HepG2 (cell line): ENCODE results near the gene PSORS1C1. TPM values are rescaled to one million over a fixed set of nuclear protein-coding genes. Genes with fewer than 3 reads are reported as not detected.

Source experiments
- CC2D1A ChIP-seq: sonication (generic); formaldehyde crosslinking; IDR thresholded peaks from 2 replicates; pipeline ENCODE4 v1.8.1; 2023; ENCODE audit warnings: mild to moderate bottlenecking, missing genetic modification reagents
- CREB1 ChIP-seq, 2 experiments: fragments of 450-650 bp in 1 of 2; IDR thresholded peaks; 2 replicates each; pipeline ENCODE4 v1.6.1; 2016 to 2017; ENCODE audit warnings: control low read depth in 1 of 2, mild to moderate bottlenecking in 1 of 2, missing compliant biosample characterization in 1 of 2, missing genetic modification characterization in 1 of 2
- CREBL2 ChIP-seq: sonication (generic); formaldehyde crosslinking; IDR thresholded peaks from 2 replicates; pipeline ENCODE4 v1.8.1; 2023; ENCODE audit warnings: missing genetic modification reagents, mild to moderate bottlenecking, borderline replicate concordance
- EHMT2 ChIP-seq: fragments of 200-600 bp; sonication (generic); IDR thresholded peaks from 2 replicates; pipeline ENCODE4 v1.7.0; 2017; ENCODE audit warnings: antibody characterized with exemption, low read depth, low read length, borderline replicate concordance
- ELF3 ChIP-seq: IDR thresholded peaks from 2 replicates; pipeline ENCODE4 v1.6.1; 2016; ENCODE audit warnings: missing genetic modification reagents, missing compliant biosample characterization
- ELK4 ChIP-seq: sonication (generic); formaldehyde crosslinking; IDR thresholded peaks from 2 replicates; pipeline ENCODE4 v1.9.0; 2021; ENCODE audit warnings: missing genetic modification reagents, borderline replicate concordance
- GPN1 ChIP-seq: sonication (generic); formaldehyde crosslinking; IDR thresholded peaks from 2 replicates; pipeline ENCODE4 v1.5.1; 2020; ENCODE audit warnings: missing genetic modification reagents, borderline replicate concordance
- LRRFIP1 ChIP-seq: sonication (generic); formaldehyde crosslinking; conservative IDR thresholded peaks from 2 replicates; pipeline ENCODE4 v1.4.0; 2020; ENCODE audit warnings: missing genetic modification reagents
- MEIS2 ChIP-seq: sonication (generic); formaldehyde crosslinking; IDR thresholded peaks from 2 replicates; pipeline ENCODE4 v1.9.0; 2021; ENCODE audit warnings: mild to moderate bottlenecking, missing genetic modification reagents
- NONO ChIP-seq, 2 experiments: fragments of 450-650 bp in 1 of 2; sonication (generic) in 1 of 2; formaldehyde crosslinking in 1 of 2; IDR thresholded peaks in 1 of 2; conservative IDR thresholded peaks in 1 of 2; 2 replicates each; pipeline versions ENCODE4 v1.6.1 to v1.8.0; 2017 to 2022; ENCODE audit warnings: mild to moderate bottlenecking in 1 of 2, missing genetic modification reagents in 1 of 2, moderate library complexity in 1 of 2
- PAWR ChIP-seq: sonication (generic); formaldehyde crosslinking; IDR thresholded peaks from 2 replicates; pipeline ENCODE4 v1.4.0; 2020; ENCODE audit warnings: missing genetic modification reagents, mild to moderate bottlenecking, borderline replicate concordance
- PCBP2 ChIP-seq: fragments of 200-400 bp; formaldehyde crosslinking; optimal IDR thresholded peaks from 2 replicates; pipeline ENCODE3; 2018; ENCODE audit warnings: low read length, low read depth; ENCODE audit not compliant: poor library complexity, severe bottlenecking
- PHF20 ChIP-seq: sonication (generic); formaldehyde crosslinking; IDR thresholded peaks from 2 replicates; pipeline ENCODE4 v1.5.0; 2020; ENCODE audit warnings: mild to moderate bottlenecking, missing genetic modification reagents
- RBM22 ChIP-seq: fragments of 200-400 bp; formaldehyde crosslinking; optimal IDR thresholded peaks from 2 replicates; pipeline ENCODE3; 2017; ENCODE audit warnings: mild to moderate bottlenecking, low read length, moderate library complexity
- RFXAP ChIP-seq: sonication (generic); formaldehyde crosslinking; IDR thresholded peaks from 2 replicates; pipeline ENCODE4 v1.4.0; 2020; ENCODE audit warnings: missing genetic modification reagents, borderline replicate concordance
- SATB2 ChIP-seq: sonication (generic); formaldehyde crosslinking; IDR thresholded peaks from 2 replicates; pipeline ENCODE4 v1.5.0; 2020; ENCODE audit warnings: missing genetic modification reagents
- ZBTB38 ChIP-seq: sonication (generic); formaldehyde crosslinking; IDR thresholded peaks from 2 replicates; pipeline ENCODE4 v1.5.1; 2020; ENCODE audit warnings: mild to moderate bottlenecking, missing genetic modification reagents
- ZNF256 ChIP-seq: sonication (generic); formaldehyde crosslinking; conservative IDR thresholded peaks from 2 replicates; pipeline ENCODE4 v1.4.0; 2020; ENCODE audit warnings: missing genetic modification reagents
- ZNF260 ChIP-seq: sonication (generic); formaldehyde crosslinking; IDR thresholded peaks from 2 replicates; pipeline ENCODE4 v1.4.0; 2020; ENCODE audit warnings: missing genetic modification reagents, low read depth, mild to moderate bottlenecking, borderline replicate concordance
- ZNF274 ChIP-seq: sonication (generic); formaldehyde crosslinking; IDR thresholded peaks from 2 replicates; pipeline ENCODE4 v1.5.1; 2020; ENCODE audit warnings: mild to moderate bottlenecking, missing genetic modification reagents
- ZNF296 ChIP-seq: sonication (generic); formaldehyde crosslinking; conservative IDR thresholded peaks from 2 replicates; pipeline ENCODE4 v1.5.0; 2020; ENCODE audit warnings: mild to moderate bottlenecking, missing genetic modification reagents
- ZNF644 ChIP-seq: IDR thresholded peaks from 2 replicates; pipeline ENCODE4 v1.6.1; 2016; ENCODE audit warnings: low read depth
- ZNF672 ChIP-seq: sonication (generic); formaldehyde crosslinking; IDR thresholded peaks from 2 replicates; pipeline ENCODE4 v1.8.1; 2022; ENCODE audit warnings: missing genetic modification reagents
- ZNF720 ChIP-seq: sonication (generic); formaldehyde crosslinking; IDR thresholded peaks from 2 replicates; pipeline ENCODE4 v1.4.0; 2020; ENCODE audit warnings: missing genetic modification reagents
- ZNF773 ChIP-seq: sonication (generic); formaldehyde crosslinking; IDR thresholded peaks from 2 replicates; pipeline ENCODE4 v1.4.0; 2020; ENCODE audit warnings: missing genetic modification reagents, borderline replicate concordance
- ZNF816 ChIP-seq: sonication (generic); formaldehyde crosslinking; IDR thresholded peaks from 2 replicates; pipeline ENCODE4 v1.8.0; 2022; ENCODE audit warnings: missing genetic modification reagents, mild to moderate bottlenecking, borderline replicate concordance
- ZNF839 ChIP-seq: sonication (generic); formaldehyde crosslinking; IDR thresholded peaks from 2 replicates; pipeline ENCODE4 v1.4.0; 2020; ENCODE audit warnings: missing genetic modification reagents, mild to moderate bottlenecking, borderline replicate concordance
- polyA plus RNA-seq, 8 experiments: library from polyadenylated mRNA; depleted of rRNA in 3 of 8; stranded (reverse) in 7 of 8; unstranded in 1 of 8; fragments of >200 nt; fragmentation: Illumina TruSeq in 4 of 8; extraction: Trizol in 4 of 8; gene quantifications; 2 replicates each; pipeline versions ENCODE4 v1.2.1 to v1.2.3, GENCODE V29; 2011 to 2016; ENCODE audit warnings: low read depth in 4 of 8, missing spikeins in 1 of 8, mixed read lengths in 1 of 8; ENCODE audit not compliant: insufficient read depth in 1 of 8
- total RNA-seq, 5 experiments: library from RNA; depleted of rRNA; stranded (reverse); fragments of >200 nt; fragmentation: Illumina TruSeq; extraction: Trizol; gene quantifications; 2 replicates each; pipeline ENCODE4 v1.2.3, GENCODE V29; 2016; ENCODE audit warnings: low read depth in 1 of 5

The PSORS1C1 gene
- total and polyA plus RNA-seq, 2 of the 13 experiments (the other 11 are each of a cell fraction or from before 2014, with no cell fraction given): 0.01 to 0.02 TPM

- TF ChIP-seq ZNF296 (CRISPR knock-in tag) (no peak), PHF20 (peak; percentile 62), SATB2 (CRISPR knock-in tag) (no peak), ZBTB38 (CRISPR knock-in tag) (no peak), NONO (IDR thresholded peaks at IDR 0.05) (no peak), NONO (CRISPR knock-in tag; conservative IDR thresholded peaks at IDR 0.05) (peak; percentile 67; the same call in 1 of the 2 replicates), CREBL2 (no peak; the same call in 1 of the 2 replicates), ZNF274 (CRISPR knock-in tag) (peak; percentile 10; the same call in 1 of the 2 replicates), CREB1 (IDR thresholded peaks at IDR 0.05) (peak; percentile 67; the same call in 1 of the 2 replicates), CREB1 (CRISPR knock-in tag; IDR thresholded peaks at IDR 0.05) (peak; percentile 86), ZNF260 (CRISPR knock-in tag) (no peak), MEIS2 (CRISPR knock-in tag) (no peak; the same call in 1 of the 2 replicates), RFXAP (CRISPR knock-in tag) (peak; percentile 74; the same call in 1 of the 2 replicates), GPN1 (no peak), PAWR (CRISPR knock-in tag) (no peak), ELF3 (CRISPR knock-in tag) (peak; percentile 21; the same call in 1 of the 2 replicates), PCBP2 (peak; percentile 43), EHMT2 (no peak), ELK4 (CRISPR knock-in tag) (no peak), LRRFIP1 (CRISPR knock-in tag) (no peak), ZNF839 (CRISPR knock-in tag) (no peak), ZNF816 (CRISPR knock-in tag) (peak; percentile 86; the same call in 1 of the 2 replicates), ZNF720 (no peak), ZNF773 (CRISPR knock-in tag) (no peak), ZNF644 (CRISPR knock-in tag) (no peak), CC2D1A (CRISPR knock-in tag) (peak; percentile 96; the same call in 1 of the 2 replicates), ZNF256 (CRISPR knock-in tag) (no peak), RBM22 (no peak), ZNF672 (CRISPR knock-in tag) (no peak)
These were observed 43.7 kb downstream of the PSORS1C1 start, which contains the start of gene TCF19 (continued) for GRCh38 chr6:31158140-31158862.
